ENCODE data around the gene TBC1D3B.
A peak's percentile ranks its signal among the peaks of the same experiment; 100 is the strongest.

GRCh38 chr17:36148559-36149295 is 27.7 kb downstream of the TBC1D3B start:
- TF ChIP-seq CTCF (conservative IDR thresholded peaks at IDR 0.05; ENCODE audit: low read depth, low read length) (peak; percentile 86), EZH2 (IDR thresholded peaks at IDR 0.05; ENCODE audit: borderline replicate concordance, low read depth, low read length, poor library complexity, severe bottlenecking) (no peak)
